Subcutaneous adipose tissue (tissue), 4 donors: ENCODE data around the gene TBCK. TPM values are rescaled to one million over a fixed set of nuclear protein-coding genes. Genes with fewer than 3 reads are reported as not detected.

Experiments
- CTCF ChIP-seq: fragments of 450-650 bp; IDR thresholded peaks from one replicate; pipeline ENCODE4 v1.5.1; 2016; ENCODE audit warnings: low read depth, mild to moderate bottlenecking, control low read depth, antibody characterized with exemption, moderate library complexity
- total RNA-seq, 4 donors: library from RNA; depleted of rRNA; stranded (reverse); fragments of >200 nt; gene quantifications; one replicate each; pipeline ENCODE4 v1.1.0, GENCODE V29; 2016

TBCK gene
- total RNA-seq, 4 donors from 2014 or later = 32.2 to 59.2 (median 48.9) TPM

GRCh38 chr4:106142616-106143127, 173.3 kb downstream of the TBCK start:
- TF ChIP-seq CTCF = no peak

DNA sequence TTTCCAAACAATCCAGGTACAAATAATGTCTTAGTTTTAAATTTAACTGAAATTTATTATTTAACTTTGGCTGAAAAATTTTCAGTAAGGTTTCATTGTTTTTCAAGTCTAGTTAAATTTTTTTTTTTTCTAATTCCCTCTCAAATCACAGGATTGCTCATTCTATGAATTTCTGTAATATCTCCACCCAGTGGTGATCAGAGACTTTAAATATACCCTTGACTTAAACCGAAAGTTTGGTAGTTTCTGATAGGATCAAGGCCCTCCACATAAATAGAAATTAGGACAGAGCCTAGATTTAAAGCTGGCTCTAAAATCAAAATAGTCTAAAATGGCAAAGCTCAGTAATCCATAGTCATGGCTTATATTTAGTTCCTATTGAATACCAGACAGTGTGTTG, 175.4 kb downstream of the TBCK start:
- no peak for TF ChIP-seq CTCF

DNA sequence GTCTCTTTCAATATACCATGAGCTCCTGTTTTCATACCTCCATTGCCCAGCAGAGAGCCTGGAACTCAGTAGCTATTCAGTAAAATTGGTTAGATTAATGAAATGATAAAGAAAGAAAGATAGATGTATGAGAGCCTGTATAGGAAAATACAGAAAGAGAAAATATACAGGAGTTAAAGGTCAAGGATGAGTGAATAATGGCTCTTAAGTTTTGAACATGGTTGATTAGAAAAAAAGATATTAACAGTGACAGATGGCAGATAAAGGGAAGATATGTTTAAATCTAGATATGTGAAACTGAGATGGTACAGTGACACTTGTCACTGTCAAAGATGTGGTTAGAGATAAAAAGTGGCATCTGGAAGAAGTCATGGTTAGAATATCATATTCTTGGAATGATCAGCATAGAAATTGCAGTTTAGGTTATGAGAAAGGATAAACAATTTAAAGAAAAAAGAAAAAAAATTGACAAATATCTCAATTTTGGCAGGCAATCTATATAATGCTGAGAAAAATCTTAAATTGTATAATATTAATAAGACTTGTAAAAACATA, 179.2 kb downstream of the TBCK start:
- TF ChIP-seq CTCF = no peak

DNA sequence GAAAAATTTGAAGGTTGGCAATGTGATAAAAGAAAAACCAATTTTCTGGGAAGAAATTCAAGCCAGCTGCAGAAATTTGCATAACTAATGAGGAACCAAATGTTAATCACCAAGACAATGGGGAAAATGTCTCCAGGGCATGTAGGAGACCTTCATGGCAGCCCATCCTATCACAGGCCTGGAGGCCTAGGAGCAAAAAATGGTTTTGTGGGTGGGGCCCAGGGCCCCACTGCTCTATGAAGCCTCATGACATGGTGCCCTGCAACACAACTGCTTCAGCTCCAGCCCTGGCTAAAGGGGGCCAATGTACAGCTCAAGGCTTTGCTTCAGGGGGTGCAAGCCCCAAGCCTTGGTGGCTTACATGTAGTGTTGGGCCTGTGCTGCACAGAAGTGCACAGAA, 184.0 kb downstream of the TBCK start:
- no peak for TF ChIP-seq CTCF

GRCh38 chr4:106126062-106126461, 189.9 kb downstream of the TBCK start:
- TF ChIP-seq CTCF = no peak

GRCh38 chr4:106116025-106116424, 200.0 kb downstream of the TBCK start:
- no peak for TF ChIP-seq CTCF

GRCh38 chr4:106114270-106114669, 201.7 kb downstream of the TBCK start:
- no peak for TF ChIP-seq CTCF
